Fibroblast of skin of right quadriceps (primary cell): ENCODE measurements around the gene TMEM181.
"Not testable (repeated sequence)": the region's sequence is repeated elsewhere in the genome, so short reads cannot be mapped to it uniquely, and the experiment has no call there.

Source experiments
- DNase-seq: peaks from one replicate; pipeline ENCODE4 v3.0.0-alpha.2; 2013

The TMEM181 gene

DNA sequence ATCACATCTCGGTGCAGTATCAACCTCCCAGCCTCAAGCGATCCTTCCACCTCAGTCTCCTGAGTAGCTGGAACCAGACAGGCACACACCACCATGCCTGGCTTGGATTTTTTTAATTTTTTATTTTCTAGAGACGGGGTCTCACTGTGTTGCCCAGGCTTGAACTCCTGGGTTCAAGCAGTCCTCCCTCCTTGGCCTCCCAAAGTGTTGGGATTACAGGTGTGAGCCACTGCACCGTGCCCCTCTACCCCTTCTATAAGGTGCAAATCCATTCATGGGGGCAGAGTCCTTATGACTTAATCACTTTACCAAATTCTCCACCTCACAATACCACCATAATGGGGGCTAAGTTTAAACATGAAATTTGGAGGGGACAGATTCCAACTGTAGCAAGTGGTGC lies 37.7 kb downstream of the TMEM181 start:
- DNase-seq, result no peak

DNA sequence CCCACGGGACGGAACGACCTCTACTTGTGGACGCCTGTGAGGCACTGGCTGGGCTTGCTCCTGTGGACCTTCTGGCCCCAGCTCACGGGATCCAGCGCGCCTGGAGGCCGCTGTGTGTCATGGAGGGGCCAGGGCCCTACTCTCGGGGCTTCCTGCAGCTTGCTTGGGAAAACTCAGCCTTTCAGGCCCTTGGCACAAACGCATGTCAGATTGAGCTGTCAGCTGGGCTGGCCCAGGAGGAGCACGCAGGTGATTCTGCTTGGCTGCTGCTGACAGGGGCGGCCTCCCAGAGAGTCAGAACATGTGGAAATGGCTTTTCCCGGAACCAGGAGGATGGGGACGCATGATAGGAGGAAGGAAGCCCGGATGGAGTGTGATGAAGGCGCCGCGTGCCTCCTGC lies 39.7 kb downstream of the TMEM181 start:
- no peak for DNase-seq

DNA sequence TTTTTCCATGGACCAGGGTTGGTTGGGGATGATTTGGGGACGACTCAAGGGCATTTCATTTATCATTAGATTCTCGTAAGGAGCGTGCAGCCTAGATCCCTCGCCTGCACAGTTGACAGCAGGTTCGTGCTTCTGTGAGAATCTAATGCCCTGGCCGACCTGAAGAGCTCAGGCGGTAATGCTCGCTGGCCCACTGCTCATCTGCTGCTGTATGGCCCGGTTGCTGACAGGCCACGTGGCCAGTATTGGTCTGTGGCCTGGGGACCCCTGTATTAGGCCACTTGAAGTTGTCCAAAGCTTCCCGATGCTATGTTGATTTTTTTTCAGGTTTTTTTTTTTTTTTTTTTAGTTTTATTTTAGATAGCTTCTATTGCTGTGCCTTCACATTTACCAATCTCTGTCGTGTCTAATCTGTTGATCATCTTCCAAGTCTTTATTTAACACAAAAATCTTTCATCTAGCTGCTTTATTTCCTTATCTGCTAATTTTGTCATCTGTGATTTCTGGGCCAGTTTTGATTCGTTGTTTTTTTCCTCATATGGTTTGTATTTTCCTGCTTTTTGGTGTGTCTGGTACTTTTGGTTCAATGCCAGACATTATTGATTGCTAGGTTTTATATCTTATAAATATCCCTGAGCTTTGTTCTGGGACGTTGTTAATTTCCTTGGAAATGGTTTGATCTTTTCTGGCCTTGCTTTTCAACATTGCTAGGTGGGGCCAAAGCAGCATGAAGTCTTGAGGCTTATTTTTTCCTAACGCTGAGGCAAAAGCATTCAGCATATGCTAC lies 43.6 kb downstream of the TMEM181 start:
- no peak for DNase-seq

- no peak for DNase-seq
Measured at GRCh38 chr6:158604048-158604406, 44.1 kb downstream of the TMEM181 start.

GRCh38 chr6:158605266-158605878 lies 45.5 kb downstream of the TMEM181 start:
- peak; percentile 72 for DNase-seq

GRCh38 chr6:158606011-158606410 lies 46.1 kb downstream of the TMEM181 start:
- DNase-seq, result not testable (repeated sequence)

DNA sequence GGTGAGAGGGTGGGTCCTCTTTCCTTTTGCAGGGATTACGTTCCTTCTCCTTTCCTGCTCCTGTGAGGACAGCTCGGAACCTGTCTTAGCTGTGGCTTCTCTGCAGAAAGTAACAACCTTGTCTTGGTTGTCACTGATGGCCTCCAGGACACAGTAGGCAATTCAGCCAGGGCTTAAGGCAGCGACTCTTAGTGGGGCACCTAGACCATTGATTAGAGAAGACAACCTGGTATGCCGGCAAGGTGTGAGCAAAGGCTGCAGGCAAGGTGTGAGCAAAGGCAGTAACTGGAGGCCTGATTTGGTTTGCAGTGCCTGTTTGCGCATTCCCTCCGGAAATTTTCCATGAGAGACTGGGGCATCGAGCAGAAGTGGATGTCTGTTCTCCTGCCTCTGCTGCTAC lies 47.0 kb downstream of the TMEM181 start:
- DNase-seq, result no peak

GRCh38 chr6:158607411-158608170 lies 47.7 kb downstream of the TMEM181 start:
- no peak for DNase-seq

DNA sequence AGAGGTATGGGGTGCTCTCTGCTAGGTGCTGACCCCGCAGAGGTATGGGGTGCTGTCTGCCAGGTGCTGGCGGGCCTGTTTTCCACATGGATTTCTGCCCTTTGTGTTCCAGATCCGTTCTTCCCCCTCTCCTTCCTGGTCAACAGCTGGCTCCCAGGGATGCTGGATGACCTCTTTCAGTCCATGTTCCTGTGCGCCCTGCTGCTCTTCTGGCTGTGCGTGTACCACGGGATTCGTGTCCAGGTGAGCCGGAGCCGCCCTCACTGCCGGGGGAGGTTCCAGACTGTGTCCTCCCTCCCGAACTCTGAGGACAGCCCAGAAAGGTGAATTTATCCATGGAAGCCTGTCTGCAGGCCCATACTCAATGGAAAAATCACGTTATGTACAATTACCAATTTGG lies 48.3 kb downstream of the TMEM181 start:
- no peak for DNase-seq

GRCh38 chr6:158609455-158610155 lies 49.7 kb downstream of the TMEM181 start:
- no peak for DNase-seq

DNA sequence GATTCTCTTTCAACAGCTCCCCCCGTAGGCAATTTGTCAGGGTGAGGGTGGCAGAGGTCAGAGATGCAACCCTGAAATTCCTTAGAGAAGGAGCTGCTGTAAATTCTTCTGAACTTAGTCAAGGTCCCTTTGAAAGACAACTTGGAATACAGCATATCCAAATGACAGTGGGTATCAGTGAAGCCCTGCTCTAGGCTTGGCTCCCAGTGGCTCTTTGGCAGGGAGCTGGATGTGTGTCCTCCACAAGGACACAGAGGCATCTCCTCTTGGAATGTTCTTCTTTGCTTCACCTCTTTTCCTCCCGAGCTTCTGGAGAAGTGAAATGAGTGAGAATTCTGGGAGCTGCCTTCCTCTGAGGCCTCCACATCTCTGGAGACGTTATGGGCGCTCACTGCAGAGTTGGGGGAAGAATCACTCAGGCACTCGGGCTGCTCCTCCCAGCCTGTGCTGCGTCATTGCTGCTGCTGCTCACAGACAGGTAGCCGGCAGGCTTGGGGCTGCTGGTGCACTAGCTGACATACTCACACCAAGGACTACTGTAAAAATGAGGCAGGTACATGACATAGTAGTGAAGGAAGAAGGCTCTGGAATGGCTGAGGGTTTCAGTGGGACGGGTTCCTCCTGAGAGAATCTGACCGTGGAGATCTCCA lies 50.6 kb downstream of the TMEM181 start:
- no peak for DNase-seq

DNA sequence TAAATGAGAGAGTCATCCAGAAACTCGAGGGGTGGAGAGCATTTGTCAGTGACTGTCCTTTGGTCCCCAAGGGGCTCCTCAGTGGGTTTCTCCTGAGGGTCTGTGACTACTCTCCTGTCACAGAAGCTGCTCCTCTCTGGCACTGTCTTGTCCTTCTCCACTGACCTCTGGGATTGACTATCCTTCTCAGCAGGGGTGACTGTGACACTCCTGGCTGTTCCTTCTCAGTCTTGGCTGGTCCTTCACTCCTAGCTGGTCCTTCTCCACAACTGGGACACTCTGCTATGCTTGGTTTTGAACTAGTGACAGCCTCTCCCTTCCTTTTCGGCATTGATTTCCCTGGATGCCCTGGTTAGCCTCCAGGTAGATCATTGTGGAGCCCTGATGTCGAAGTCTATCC lies 51.1 kb downstream of the TMEM181 start:
- no peak for DNase-seq

GRCh38 chr6:158611541-158612370 lies 51.9 kb downstream of the TMEM181 start:
- no peak for DNase-seq

DNA sequence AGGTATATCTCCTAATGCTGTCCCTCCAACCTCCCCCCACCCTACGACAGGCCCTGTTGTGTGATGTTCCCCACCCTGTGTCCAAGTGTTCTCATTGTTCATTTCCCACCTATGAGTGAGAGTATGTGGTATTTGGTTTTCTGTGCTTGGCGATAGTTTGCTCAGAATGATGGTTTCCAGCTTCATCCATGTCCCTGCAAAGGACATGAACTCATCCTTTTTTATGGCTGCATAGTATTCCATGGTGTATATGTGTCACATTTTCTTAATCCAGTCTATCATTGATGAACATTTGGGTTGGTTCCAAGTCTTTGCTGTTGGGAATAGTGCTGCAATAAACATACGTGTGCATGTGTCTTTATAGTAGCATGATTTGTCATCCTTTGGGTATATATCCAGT lies 54.7 kb downstream of the TMEM181 start:
- not testable (repeated sequence) for DNase-seq

- not testable (repeated sequence) for DNase-seq
Measured at GRCh38 chr6:158618289-158618688, 58.4 kb downstream of the TMEM181 start.

GRCh38 chr6:158619922-158620801 lies 60.3 kb downstream of the TMEM181 start:
- no peak for DNase-seq

GRCh38 chr6:158620963-158621693 lies 61.2 kb downstream of the TMEM181 start:
- DNase-seq, result no peak

- DNase-seq, result no peak
Measured at GRCh38 chr6:158621694-158622544, 62.0 kb downstream of the TMEM181 start.
